ENCODE results near the gene SLC5A4.

The SLC5A4 gene

DNA sequence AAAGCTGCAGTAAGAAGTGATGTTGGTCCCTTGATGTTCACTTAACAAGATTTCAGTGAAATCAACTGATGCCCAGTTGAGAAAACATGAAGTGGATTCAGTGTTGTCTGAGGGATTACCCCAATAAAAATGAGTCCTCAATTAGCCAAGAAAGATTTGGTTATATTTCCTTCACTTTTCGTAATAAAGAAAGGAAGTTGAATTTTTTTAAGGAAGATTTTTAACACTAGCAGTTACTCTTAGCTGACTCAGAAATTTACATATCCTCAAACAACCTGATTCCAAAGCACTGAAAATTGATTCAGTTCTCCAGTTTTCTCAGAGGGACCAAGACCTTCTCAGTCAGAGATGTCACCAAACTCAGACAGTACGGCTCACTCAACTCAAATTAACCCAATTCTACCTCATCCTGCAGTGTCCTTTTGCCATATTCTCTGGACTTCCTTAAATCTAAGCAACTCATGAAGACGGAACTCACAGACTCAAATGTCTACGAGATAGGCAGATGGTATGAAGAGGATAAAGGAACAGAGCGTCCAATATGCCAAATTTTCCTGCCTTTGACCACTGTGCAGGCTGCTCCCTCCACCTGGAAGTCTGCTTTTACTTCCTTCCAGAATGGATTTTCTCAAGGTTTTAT is 22.8 kb downstream of the SLC5A4 start:
- no peak for DNase-seq

DNA sequence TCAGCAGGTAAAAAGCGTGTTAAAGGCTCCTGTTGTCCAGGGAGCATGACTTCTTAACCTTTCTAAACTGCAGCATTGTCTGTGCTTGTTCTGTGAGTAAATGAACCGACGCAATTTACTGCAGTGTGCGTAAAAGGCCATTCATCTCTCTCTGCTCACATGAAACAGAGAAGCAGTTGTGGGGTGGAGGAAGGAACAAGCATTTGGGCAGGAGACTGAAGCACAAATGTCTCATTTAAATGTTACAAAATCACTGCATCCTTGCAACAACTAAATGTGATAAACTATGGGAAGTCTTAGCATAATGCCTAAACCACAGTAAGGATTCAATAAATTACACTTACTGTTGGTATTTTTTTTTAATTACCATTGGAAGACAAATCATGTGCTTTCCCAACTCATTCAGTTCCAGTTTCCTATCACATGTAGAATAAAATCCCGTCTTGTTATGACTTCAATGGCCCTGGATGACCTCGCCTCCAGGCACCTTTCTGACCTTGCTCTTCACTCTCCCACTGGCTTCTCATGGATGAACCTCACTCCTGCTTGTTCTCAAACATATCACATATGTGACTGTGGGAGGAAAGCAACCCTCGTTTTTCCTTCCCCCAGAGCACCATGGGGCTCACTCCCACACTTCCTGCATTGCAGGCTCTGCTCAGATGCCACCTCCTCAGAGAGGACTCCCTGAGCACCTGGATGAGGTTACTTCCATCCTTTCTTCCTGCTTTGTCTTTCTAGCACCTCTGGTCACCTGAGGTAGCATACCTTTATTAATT is 28.6 kb downstream of the SLC5A4 start:
- DNase-seq, result no peak

DNA sequence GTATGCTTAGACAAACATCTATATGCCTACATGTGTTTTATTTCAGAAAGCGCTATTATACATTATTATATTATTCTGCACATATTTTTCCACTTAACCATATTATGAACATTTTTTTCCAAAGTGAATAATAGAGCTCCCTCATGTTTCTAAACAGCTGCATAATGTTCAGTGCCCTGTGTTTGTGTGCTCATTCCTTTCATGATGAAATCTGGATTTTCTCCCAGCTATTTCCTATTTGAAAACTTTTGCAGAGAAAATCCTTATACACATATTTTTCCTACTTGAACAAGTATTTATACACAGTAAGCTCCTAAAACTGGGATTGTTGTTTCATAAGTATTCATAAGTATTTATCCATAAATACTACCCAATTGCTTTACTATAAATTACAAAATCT is 32.2 kb downstream of the SLC5A4 start:
- DNase-seq, result no peak

DNA sequence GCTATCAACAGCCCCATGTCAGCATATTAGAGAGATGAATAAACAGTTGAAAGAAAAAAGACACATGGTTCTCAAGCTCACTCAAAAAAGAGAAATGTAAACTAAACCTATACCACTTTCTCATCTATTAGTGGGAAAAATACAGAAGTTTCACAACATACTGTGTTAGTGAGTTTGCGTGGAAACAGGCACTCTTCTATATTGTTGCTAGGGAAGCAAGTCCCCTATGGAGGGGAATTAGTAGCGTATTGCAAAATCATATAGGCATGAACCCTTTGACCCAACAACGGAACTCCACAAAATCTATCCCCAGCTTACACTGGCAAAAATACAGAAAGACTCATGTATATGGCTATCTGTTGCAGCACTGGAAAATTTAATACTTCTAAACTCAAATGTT is 36.1 kb downstream of the SLC5A4 start:
- no peak for DNase-seq

DNA sequence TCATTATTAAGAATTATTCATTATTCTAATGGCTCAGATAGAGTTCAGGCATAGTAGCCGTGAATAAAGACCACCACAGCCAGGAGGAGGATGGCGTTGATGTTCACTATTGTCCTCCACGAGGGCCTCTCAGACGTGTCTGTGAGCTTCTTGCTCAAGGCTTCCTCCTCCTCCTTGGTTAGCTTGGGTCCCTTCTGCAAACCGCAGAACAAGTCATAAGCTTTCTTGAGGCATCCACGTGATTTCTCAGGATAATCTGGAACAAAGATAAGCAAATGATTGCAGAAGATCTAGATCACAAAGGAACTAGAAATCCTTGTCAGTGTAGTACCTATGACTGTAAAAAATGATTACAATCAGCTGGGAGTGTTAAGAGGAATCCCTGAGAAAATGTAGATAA is 36.7 kb downstream of the SLC5A4 start:
- no peak for DNase-seq

DNA sequence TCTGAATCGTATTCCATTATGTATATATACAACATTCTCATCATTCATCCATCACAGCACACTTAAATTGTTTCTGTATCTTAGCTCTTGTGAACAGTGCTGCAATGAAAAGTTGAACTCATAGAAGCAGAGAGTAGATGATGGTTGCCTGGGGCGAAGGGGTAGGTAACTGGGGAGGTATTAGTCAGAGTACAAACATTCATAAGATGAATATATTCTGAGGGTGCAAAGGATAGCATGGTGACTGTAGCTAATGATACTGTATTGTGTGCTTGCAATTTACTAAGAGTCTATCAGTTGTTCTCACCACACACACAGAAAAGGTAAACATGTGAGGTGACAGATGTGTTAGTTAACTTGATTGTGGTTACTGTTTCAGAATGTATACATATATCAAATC is 37.7 kb downstream of the SLC5A4 start:
- DNase-seq, result no peak

DNA sequence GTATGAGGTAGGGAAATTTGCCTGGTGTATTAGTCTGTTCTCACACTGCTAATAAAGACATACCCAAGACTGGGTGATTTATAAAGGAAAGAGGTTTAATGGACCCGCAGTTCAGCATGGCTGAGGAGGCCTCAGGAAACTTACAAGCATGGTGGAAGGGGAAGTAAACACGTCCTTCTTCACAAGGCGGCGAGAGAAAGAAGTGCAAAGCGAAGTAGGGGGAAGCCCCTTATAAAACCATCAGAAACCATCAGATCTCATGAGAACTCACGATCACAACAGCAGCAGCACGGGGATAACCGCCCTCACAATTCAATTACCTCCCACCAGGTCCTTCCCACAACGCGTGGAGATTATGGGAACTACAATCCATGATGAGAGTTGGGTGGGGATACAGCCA is 38.2 kb downstream of the SLC5A4 start:
- DNase-seq, result no peak

DNA sequence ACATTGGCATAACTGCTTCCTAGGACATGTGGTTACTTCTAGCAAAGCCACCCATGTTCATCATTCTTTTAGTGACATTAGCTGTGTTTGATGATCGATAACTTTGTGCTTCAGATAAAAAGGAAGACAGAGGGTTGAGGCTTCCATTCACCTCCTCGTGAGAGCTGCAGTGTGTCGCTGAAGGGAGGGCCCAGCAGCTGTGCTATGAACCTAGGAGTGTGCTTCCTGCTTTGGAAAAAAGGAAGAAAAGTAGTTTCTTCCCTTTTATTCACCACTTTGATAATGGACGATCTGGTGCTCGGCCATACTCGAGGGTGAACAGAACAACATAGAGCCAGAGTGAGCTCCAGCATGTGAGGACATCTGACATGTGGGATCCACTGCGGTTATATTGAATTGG is 44.1 kb downstream of the SLC5A4 start:
- no peak for DNase-seq

DNA sequence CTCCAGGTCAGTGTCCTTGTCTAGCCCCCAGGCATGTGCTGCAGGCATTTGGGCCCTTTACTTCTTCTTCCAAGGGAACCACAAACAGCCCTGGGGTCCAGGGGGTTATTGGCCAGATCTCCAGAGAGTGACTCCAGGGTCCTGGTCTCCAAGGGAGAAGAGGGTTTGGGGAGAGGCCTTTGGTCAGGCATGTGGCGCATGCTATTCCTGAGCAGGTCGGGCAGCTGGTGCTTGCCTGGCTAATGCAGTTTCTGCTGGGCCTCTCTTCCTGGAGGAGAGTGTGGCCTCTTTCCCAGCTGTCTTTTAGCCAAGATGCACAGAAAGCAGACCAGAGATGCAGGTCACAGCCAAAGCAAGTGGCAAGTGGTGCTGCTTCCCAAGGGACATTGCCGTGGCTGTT is 46.5 kb downstream of the SLC5A4 start:
- no peak for DNase-seq

DNA sequence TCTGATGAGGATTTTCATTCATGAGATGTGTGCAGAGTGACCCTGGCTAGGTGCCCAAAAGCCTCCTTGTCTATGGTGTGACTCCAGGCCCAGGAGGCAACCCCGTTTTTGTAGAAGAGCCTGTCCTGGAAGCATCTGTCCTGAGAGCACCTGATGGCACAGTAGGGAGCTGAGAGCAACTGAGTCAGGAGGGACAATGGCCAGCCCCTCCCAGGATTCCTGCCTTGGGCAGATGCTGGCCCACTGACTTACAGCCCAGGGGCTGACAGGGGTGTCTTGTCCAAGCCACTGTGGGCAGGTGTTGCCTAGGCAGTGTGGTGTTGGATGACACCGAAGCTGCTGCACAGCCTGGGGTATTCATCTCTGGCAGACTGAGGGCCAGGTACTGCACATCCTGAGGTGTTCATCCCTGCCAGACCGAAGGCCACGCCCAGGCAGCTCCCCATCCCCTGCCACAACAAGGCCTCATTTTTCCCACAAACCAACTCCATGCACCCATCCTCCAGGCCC is 47.1 kb downstream of the SLC5A4 start:
- DNase-seq, result no peak

DNA sequence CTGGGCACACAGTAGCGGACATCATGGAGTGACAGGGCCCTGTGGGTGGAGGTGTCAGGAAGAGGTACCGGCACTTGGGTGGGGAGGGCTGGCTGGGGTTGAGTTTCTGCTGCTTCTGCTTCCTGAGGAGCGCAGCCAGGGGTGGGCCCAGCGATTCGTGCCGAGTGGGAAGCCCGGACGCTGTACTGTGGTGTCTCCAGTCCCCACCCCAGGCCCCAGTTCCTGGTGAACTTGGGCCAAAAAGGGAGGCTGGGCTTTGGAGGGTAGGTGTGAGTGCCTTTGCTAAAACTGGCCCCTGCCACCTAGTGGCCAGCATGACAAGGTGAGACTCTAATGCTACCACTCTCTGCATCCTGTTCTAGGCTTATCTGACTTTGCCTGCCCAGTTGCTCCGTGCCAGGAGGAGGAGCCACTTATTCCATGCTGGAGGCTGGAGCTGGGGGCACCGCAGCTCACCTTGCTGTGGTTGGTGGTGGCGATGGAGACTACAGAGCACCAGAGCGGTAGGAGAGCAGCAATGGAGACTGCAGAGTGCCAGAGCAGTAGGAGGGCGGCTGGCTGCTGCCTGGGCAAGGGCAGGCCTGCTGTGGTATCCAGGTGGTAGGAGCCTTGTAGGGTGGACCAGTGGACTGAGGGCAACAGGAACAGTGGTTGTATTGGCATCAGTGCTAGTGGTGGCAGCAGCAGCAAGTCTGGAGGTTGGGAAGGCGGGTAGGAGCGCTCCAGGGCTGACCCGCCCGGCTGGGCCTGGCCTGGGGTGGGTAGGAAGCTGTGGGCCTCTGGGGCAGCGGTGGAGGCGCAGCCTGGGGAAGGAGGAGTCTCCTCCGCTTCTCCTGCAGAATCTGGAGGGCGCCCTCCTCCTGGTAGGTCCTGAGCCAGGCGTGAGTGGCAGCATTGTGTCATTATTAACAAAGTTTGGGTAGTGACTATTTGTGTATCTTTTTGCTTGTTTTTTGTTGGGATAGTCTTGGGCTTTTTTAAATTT is 48.1 kb downstream of the SLC5A4 start:
- DNase-seq, result peak; percentile 26

DNA sequence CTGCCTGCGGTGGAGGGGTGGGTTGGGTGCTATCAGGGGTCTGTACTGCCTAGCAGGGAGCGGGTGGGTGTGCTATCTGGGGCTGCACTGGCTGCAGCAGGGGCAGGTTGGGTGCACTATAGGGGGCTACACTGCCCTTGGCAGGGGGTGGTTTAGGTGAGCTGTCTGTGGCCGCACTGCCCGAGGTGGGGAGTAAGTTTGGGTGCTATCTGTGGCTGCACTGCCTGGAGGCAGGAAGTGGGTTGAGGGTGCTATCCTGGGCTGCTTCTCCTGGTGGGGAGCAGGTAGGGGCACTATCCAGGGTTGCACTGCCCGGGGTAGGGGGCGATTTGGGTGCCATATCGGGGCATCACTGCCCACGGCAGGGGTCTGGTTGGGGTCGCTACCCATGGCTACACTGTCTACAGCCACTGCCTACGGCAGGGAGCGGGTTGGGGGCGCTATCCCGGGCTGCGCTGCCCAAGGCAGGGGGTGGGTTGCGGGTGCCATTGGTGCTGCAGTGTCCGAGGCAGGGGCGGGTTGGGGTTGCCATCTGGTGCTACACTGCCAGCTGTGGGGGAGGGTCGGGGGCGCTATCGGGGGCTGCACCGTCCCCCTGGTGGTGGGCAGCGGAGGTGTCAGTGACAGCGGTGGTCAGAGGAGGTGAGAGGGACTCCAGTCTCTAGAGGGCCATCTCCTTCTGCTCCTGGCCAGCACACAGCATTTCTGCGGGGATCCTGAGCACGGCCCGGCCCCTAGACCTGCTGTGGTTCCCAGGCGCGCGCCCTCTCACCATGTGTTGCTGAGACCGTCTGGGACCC is 49.0 kb downstream of the SLC5A4 start:
- DNase-seq, result peak; percentile 15

DNA sequence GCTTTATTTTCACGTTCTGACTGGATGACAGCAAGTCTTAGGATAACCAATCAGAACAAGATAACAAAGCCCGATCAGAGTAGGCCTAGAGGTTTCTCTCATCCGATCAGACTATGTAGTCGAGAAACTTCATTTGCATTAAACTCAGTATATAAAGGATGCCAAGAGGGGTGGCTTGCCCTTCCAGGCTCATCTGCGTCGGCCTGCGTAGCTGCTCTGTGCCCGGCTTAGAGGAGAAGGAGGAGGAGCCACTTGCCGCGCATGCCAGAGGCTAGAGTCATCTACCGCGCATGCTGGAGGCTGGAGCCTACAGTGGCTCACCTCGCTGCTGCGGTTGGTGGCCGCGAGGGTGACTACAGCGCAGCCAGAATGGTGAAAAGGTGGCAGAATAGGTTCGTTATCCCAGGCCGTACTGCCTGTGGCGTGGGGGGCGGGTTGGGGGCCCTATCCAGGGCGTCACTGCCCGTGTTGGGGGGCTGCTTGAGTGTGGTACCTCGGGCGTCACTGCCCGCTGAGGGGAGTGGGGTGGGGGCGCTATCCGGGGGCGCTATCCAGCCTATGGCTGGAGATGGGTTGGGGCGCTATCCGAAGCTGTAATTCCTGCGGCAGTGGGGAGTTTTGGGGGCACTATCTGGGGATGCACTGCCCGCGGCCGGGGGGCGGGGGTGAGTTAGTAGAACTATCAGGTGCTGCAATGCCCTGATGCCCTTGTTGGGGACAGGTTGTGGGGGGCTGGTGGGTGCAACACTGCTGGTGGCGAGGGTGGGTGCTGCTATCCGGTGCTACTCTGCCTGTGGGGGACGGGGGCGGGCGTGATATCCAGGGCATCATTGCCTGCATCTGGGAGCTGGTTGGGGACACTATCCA is 50.1 kb downstream of the SLC5A4 start, which contains the start of gene RFPL2:
Gene RFPL2, minus strand, starts transcription at position 218 of the 867 bp plus-strand sequence. CDS start 2,622 bp downstream, outside the sequence.
- DNase-seq, result no peak

DNA sequence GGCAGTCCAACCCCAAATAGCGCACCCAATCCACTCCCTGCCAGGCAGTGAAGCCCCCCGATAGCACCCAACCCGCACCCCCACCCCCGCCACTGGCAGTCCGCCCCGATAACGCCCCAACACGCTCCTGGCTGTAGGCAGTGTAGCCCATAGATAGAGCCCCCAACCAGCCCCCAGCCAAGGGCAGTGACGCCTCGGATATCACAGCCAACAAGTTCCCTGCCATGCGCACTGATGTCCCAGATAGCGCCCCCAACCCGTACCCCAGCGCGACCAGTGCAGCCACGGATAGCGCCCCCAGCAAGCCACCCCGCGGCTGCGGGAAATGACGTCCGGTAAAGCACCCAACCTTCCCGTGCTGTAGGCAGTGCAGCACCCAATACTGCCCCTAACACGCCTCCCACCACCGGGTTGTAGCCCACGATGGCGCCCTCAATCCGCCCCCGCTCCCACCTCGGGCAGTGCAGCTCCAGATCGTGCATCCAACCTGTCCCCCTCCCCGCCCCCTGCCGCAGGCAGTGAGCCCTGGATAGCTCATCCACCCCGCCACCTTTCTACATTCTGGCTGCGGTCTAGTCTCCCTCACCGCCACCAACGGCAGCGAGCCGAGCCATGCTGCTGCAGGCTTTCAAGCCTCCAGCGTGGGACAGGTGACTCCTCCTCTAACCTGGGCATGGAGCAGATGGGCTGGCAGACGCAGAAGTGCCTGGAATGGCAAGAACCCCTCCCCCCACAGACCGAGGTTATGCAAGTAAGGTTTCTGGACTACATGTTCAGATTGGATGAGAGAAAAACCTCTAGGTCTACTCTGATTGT is 50.9 kb downstream of the SLC5A4 start:
- DNase-seq, result no peak

DNA sequence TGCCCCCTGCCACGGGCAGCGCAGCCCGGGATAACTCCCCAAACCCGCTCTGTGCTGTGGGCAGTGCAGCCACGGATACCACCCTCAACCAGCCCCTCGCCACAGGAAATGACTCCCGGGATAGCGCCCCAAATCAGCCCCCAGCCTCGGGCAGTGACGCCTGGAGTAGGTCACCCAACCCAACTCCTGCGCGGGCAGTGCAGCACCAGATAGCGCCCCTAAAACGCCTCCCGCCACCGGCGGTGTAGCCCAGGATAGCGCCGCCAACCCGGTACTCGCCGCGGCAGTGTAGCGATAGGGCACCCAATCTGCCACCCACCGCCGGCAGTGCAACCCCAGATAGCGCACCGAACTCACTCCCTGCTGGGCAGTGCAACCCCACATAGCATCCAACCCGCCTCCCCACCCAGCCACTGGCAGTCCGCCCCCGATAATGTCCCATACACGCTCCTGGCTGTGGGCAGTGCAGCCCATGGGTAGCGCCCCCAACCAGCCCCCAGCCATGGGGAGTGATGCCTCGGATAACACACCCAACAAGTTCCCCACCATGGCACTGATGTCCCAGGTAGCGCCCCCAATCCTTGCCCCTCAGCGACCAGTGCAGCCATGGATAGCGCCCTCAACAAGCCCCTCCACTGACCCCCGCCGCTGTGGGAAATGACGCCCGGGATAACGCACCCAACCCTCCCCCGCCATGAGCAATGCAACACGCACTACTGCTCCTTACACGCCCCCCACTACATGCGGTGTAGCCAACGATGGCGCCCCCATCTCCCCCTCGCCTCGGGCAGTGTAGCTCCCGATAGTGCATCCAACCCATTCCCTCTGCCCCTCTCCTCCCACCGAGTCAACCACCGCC is 51.7 kb downstream of the SLC5A4 start:
- no peak for DNase-seq

DNA sequence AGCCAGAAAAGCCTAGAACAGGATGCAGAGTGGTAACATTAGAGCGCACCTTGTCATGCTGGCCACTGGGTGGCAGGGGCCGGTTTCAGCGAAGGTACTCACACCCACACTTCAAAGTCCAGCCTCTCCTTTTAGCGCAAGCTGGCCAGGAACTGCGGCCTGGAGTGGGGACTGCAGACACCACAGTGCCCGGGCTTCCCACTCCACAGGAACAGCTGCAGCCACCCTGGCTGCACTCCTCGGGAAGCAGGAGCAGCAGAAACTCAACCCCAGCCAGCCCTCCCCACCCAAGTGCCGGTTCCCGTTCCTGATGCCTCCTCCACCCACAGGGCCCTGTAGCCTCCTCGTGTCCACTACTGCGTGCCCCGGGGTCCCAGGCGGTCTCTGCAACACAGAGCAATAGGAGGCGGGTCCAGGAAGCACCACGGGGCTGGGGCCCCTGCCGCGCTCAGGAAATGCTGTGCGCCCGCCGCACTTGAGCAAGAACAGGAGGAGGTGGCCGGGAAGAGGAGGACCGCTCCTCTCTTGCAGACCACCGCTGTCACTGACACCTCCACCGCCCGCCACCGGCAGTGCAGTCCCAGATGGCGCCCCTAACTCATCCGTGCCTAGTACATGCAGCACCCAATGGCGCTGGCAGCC is 52.5 kb downstream of the SLC5A4 start:
- peak; percentile 21 for DNase-seq

DNA sequence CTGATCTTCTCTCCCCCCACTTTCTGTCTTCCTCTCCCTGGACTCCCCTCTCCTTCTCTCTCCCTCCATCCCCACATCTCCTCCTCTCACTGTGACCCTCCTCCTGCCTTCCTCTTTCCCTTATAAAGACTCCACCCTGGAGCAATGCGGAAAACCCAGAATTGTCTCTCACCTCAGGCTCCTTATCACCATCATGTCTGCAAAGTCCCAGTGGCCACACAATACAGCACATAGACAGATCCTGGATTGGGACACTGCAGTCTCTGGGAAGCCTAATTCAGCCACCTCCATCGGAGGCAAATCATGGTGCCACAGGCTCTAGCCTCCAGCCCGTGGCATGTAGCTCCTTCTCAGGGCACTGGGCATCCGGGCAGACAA is 53.0 kb downstream of the SLC5A4 start:
- no peak for DNase-seq

DNA sequence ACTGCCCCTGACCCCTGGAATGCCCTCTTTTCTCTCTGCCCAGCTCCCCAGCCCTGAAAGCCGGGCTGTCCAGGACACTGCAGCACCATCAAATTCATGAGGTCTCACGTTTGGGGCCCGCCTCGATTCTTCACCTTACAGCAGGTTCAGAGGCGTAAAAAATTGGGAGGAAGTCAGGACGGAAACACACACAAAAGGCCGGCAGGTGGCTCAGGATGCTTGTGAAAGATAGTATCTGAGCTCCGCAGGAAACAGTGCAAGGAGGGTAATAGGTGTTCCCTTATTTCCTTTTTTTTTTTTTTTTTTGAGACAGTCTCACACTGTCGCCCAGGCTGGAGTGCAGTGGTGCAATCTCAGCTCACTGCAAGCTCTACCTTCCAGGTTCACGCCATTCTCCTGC is 54.4 kb downstream of the SLC5A4 start:
- DNase-seq, result no peak

DNA sequence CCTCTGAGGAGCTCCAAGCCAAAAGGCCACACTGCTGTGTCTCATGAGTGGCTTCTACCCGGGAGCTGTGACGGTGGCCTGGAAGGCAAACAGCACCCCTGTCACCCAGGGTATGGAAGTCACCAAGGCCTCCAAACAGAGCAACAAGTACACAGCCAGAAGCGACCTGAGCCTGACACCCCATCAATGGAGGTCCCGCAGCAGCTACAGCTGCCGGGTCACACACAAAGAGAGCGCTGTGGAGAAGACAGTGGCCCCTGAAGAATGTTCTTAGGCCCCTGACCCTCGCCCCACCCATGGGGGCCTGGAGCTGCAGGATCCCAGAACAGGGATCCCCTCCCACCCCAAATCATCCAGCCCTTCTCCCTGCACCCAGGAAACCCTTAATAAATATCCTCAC is 55.2 kb downstream of the SLC5A4 start:
- no peak for DNase-seq

All from NK-92 treated with Interleukin-12 subunit alpha and Interleukin-12 subunit beta, amount 100 ng/mL, for 24 hours (cell line).